Measurements from ENCODE around the gene ALDH3A1.

DNA sequence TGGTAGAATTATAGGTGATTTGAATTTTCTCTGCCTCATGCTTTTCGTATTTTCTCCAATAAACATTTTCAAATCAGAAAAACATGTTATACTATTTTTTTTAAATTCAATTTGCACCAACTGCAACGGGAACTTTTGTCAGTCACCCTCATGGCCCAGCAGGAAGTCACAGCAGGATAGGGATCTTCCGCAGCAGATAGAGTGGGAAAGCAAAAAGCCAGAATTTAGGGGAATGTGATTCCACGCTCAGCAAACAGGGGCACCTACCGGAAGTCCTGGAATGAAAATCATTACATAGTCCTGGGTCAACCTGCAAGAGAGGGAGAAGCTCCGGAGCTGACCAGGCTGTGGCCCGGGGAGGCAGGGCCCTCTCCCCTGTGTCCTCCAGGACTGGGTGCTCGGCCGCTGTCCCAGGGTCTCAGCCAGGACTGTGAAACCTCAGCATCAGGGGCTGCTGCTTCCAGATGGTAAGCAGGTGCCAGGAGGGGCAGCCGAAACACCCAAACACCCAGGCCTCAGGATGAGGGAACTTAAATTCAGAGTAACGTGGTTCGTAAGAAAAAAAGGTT is 35.6 kb downstream of the ALDH3A1 start:
- no peak for TF ChIP-seq CTCF (IDR thresholded peaks at IDR 0.05)
- no peak for TF ChIP-seq POLR2A (IDR thresholded peaks at IDR 0.05)
